ENCODE data around the gene UNC13C.

DNA sequence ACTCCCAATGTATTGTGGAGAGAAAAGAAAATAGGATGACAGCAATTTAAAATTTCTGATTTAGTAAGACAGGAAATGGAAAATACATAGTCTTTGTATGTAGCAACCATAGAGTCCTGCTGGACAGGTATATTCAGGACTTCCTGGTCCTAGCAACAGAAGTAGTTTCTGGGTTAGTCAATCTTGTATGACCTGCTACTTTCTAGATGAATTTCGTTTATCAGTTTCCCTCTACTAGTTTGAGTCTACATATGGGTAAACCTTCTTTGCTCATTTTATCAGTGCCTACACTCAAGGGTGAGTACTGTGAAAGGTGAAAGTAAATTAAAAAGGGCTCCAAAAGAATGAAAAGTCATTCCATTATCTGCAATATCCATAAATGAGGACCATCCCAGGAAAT lies 309.8 kb downstream of the UNC13C start:
- TF ChIP-seq CTCF (IDR thresholded peaks at IDR 0.05; ENCODE audit: insufficient read depth, low read depth, low read length) (no peak), EZH2 (IDR thresholded peaks at IDR 0.05; ENCODE audit: insufficient read depth, low read length) (no peak)

Measured in astrocyte (in vitro differentiated cells and primary cell).